Measurements from ENCODE around the gene ZNF276. TPM values are rescaled to one million over a fixed set of nuclear protein-coding genes. Genes with fewer than 3 reads are reported as not detected.
"Not testable (repeated sequence)": the region's sequence is repeated elsewhere in the genome, so short reads cannot be mapped to it uniquely, and the experiment has no call there.

The ZNF276 gene
- polyA plus RNA-seq, 1 donor, result 26.1 TPM

DNA sequence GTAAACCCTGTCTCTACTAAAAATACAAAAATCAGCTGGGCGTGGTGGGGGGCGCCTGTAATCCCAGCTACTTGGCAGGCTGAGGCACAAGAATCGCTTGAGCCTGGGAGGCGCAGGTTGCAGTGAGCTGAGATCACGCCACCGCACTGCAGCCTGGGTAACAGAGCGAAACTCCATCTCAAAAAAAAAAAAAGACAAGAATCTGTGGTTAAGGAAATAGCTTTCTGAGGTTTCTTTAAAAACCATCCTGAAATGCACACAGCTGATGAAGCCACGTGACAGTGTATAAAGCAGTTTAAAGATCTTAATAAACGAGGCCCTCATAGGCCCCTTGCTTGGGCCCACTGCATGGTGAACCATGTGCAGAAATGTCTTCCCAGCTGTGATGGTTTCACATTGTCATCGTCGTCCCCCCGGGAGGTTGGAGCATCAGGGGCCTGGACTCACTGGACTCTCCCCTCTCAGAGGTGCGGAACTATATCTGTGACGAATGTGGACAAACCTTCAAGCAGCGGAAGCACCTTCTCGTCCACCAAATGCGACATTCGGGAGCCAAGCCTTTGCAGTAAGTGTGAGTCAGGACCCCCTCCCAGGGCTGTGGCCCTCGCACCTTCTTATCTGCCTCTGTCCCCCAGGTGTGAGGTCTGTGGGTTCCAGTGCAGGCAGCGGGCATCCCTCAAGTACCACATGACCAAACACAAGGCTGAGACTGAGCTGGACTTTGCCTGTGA, 16.2 kb downstream of the ZNF276 start:
- no peak for DNase-seq

DNA sequence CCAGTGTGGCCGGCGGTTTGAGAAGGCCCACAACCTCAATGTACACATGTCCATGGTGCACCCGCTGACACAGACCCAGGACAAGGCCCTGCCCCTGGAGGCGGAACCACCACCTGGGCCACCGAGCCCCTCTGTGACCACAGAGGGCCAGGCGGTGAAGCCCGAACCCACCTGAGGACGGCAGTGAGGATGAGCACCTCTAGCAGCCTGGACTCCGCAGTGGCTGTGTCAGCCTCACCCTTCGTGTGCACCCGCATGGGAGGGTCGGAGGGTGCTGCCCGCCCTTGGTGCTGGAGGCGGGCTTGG, 16.7 kb downstream of the ZNF276 start:
- no peak for DNase-seq

DNA sequence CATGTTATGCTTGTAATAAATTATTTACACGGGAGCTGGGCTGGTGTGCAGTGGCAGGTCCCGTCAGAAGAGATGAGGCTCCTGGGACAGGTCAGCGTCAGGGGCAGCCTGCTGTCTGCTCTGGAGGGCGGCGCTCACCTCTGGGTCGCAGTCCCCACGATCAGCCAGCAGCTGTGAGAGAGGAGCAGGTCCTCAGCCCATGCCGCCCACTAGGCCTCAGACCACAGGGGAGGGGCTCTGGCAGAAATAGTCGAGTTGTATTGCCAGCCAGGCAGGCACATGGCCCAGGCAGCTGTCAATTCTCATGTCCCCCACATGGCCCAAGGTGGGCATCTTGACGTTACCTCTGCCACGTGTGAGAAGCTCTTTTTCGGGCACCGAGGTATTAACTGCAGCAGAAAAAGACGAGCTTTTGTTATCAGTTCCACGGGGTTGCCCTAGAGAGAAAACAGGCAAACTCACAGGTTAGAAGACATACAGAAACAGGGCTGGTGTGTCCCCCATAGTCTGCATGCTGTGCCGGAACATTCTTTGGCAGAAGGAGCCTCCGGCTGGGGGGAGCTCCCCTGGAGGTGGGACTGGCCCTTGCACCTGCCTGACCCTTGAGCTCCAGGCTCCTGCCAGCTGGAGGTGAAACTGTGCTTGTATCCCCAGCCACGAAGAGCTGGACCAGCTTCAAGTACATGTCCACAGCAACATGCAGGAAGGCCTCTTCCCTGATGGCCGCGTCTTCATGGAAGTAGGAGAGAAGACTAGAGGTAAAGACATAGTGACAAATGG, 17.4 kb downstream of the ZNF276 start:
- no peak for DNase-seq

DNA sequence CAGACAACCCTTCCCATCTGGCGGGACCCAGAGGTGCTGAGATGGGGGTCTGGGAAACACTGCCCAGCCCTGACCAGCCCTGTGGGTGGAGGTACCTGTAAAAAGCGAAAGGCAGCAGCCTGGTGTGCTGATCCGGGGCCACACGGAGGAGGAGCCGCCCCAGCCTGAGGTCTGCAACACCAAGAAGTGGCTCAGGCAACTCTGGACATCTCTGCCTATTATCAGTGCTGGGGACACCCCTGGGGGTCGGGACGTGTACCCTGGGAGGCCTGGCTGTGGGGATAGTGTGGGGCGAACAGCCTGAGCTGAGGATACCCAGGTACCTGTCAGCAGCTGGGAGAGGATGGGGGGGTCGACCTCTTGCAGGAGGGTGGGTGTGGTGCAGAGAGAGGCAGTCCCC, 18.0 kb downstream of the ZNF276 start:
- DNase-seq, result no peak

DNA sequence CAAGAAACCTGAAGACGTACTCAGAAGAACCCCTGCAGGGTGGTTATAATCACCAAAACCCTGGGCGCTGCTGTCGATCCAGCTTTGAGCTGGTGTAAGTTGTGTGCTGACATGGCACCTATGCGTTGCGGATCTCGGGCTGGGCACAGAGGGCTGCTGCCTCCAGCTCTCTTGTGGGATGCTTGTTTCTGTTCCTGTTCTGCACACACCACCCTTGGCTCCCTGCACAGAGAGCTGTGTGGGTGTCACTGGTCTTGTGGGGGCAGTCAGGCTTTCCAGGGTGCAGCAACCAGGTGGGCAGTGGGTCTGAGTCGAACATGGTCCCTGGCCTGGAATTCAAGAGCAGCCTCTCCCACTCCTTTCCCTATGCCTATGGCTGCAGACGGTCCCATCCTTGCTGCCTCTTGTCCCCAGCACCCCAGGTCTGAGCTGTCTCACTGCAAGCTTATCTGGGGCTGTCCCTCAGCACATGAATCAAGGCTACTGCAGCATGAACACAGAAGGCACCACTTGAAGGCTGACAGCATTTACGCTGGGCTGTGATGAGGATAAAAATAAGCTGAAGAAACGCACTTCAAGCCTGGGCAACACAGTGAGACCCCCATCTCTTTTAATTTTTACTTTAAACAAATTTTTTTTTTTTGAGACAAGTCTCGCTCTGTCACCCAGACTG, 20.1 kb downstream of the ZNF276 start:
- no peak for DNase-seq

DNA sequence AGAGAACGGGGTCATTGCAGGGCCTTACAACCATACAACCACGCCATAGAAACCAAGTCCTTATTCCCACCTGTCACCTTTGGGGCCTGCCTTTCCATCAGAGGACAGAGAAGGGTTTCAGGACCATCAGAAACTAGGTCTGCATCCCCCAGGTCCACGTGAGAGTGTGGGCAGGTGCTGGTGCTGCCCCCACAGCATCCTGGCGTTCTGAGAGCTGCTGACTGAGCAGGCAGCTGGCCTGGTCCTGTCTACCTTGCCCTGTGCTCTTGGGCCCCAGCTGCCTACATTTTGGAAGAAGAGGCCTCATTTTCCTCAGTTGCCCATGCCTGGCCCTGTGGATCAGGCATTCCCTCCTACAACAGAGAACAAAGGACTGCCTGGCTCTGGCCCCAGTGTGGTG, 21.6 kb downstream of the ZNF276 start:
- no peak for DNase-seq

DNA sequence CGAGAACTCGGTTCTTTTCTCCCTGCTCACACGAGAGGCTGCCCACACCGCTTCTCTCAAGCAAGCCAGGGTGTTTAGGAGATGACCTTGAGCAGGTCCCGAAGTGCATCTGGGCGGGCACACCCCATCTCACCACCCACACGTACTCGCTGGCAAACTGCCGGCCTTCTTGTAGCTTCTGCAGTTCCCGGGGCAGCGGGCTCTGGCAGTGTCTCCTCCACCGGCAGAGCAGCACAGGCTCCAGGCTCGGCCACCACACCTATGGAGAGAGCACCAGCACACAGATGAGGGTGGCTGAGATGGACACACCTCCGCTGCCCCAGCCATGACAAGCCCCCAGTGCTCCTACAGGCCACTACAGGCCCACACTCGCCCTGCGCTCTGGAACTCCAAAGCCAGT, 23.5 kb downstream of the ZNF276 start:
- no peak for DNase-seq

DNA sequence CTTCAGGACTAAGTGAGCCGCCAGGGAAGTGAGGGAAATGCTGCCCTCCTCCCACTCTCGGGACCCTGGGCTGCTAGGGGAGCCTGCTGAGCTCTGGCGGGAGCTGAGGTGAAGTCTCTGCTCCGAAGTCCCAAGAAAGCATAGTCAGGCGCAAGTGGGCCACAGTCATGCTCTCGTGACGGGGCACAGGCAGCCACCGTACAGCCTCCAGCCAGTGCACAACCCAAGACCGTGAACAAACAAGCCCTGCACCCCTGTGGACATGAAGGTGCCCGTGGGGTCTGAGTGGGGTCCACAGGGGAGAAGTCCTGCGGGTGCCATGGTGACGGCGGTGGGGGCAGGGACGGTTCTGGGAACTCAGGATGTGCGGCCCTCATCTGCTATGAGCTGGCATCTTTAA, 24.7 kb downstream of the ZNF276 start:
- DNase-seq, result no peak

DNA sequence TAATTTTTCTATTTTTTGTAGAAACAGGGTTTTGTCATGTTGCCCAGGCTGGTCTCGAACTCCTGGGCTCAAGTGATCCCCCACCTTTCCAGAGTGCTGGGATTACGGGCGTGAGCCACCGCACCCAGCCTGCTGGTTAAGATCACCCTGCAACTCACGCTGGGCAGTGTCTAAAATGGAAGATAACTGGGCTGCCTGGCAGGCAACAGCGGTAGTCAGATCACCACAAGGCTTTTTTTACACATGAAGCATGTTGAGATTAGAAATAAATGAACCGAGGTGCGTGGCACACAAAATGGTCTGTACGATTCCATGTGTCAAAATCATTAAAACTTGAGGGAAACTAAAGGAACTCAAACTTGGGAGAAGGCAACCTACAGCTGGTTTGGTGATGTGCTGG, 26.7 kb downstream of the ZNF276 start:
- DNase-seq, result no peak

DNA sequence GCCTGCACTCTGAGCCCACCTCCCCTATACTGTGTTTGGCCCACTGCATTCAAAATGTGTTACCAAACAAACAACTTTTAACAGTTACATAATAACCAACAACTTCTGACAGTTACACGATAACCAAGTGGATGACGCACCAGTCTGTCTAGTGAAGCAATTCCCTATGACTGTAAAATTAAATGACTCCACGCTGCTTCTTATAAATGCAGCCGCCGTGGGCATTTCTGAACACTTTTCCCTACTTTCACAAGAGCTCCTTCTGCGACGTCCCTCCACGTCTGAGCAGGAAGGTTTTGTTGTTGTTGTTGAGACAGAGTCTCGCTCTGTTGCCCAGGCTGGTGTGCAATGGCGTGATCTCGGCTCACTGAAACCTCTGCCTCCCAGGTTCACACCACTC, 27.6 kb downstream of the ZNF276 start:
- no peak for DNase-seq

DNA sequence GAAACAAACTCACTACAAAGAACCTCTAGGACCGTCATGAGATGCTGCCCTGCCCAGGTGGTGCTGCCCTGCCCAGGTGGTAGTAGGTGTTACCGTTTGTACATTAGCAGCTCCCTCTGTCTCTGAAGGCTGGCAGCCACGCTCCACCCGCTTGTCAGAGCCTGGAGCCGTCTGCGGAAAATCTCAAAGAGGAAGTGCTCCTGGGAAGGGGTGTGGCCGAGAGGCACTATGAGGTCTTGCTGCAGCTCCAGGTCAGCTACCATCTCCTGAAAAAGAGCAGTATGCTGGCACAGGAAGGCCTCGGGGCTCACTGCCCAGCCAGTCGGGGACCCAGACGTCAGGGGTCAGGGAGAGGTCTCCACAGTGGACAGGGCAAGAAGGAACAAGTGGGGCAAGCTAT, 28.3 kb downstream of the ZNF276 start:
- DNase-seq, result no peak

DNA sequence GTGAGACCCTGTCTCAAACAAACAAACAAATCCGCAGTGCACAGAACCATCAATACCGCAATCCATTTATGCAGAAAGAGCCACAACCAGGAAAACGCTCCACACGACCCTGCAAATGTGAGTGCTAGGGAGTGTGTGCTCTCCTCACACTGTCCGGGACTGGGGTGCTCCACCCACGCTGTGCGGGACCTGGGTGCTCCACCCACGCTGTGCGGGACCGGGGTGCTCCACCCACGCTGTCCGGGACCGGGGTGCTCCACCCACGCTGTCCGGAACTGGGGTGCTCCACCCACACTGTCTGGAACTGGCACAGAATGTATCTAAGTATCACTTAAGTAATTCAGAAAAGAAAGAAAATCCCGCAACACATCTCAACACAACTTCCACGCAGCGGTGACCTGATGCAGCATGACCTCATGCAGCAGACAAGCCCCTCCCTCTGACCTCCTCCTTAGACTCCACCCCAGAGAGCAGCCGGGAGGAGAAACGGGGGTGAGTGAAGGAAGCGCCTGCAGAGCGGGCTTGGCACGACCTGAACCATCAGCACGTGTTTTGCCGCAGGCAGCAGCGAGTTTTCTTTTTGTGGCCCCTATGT, 38.5 kb downstream of the ZNF276 start:
- no peak for DNase-seq

DNA sequence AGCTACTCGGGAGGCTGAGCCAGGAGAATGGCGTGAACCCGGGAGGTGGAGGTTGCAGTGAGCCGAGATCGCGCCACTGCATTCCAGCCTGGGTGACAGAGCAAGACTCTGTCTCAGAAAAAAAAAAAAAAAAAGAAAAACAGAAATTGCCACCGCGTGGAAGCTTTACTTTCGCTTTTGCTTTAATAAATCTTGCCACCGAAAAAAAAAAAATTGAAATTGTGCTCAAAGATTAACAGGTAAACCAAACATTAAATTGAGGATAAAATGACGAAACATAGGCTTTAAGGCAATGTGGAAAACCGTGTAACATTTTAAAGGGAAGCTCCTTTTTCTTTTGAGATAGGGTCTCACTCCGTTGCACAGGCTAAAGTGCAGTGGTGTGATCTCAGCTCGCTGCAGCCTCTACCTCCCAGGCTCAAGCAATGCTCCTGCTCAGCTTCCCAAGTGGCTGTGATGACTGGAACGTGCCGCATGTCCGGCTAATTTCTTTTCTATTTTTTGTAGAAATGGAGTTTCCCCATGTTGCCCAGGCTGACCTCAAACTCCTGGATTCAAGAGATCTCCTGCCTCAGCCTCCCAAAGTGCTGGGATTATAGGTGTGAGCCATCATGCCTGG, 40.1 kb downstream of the ZNF276 start:
- no peak for DNase-seq

DNA sequence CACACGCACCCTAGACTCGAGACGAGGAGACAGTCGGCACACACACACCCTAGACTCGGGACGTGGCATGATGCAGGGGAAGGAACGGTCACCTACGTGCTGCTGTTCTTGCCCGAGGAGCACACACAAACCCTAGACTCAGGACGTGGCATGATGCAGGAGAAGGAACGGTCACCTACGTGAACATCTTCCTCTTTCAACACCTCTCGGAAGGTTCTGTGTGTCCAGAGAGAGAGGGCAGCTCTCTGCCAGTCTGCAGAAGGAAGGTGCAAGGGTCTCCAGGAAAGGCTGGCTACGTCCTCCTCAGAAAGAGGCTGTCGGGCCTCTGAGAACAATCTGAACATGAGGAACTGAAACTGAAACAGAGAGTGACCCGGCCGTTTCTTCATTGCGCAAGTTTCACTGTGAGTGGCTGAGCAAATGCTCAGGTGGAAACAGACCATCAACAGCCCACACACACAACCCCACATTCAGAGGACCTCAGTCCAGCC, 43.4 kb downstream of the ZNF276 start:
- no peak for DNase-seq

DNA sequence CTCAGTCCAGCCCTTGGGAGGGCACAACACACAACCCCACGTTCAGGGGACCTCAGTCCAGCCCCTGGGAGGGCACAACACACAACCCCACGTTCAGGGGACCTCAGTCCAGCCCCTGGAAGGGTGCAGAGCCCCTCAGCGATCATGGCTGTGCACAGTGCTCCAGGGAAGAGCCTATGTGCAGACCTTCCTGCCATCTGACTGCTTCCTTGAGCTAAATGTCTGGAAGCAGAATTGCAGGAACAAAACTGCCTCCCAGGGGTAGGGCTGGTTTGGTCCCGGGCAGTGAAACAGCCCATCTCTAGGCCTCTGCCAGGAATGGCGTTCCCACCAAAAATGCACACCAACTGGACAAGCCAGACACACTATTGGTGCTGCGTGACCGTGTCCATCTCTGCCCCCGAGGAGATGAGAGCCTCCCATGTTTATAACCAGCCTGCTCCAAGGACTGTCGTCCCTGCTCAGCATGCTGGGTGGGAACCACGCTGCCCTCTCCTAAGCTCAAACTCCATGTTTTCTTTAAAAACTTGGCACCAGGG, 44.0 kb downstream of the ZNF276 start:
- DNase-seq, result no peak

DNA sequence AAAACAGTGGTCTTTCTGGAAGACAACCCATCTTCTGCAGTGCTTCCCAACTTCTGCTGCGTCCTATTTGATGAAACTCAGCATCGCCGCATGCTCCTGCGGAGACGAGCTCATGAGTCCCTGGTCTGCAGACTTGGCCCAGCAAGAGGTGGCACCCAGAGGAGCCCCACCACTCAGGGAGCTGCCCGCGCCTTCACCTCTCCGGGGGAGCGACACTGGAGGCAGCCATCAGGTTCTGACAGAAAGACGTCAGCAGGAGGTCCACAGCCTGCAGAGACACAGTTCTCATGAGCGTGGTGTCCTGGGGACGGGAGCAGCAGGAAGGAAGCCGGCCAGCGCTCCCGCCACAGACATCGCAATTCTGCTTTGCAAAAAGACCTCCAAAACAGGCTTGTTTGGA, 49.0 kb downstream of the ZNF276 start:
- DNase-seq, result no peak

DNA sequence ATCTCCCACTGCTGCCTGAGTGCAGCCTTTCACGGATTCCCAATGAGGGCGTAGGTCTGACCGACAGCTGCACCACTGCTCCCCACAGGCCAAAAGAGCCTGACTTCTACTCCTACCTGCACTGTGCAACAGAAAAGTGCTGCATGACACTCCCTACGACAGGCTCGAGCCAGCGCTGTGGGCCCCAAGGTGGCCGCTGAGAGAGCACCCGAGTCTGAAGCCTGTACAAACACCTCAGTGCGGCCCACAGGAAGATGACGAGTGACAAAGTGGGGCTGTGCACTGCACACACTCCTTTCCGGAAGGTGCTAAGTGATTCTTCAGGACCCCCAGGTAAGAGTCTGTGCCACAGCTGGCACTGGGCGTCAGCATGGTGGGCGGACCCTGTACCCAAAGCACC, 53.9 kb downstream of the ZNF276 start:
- no peak for DNase-seq

DNA sequence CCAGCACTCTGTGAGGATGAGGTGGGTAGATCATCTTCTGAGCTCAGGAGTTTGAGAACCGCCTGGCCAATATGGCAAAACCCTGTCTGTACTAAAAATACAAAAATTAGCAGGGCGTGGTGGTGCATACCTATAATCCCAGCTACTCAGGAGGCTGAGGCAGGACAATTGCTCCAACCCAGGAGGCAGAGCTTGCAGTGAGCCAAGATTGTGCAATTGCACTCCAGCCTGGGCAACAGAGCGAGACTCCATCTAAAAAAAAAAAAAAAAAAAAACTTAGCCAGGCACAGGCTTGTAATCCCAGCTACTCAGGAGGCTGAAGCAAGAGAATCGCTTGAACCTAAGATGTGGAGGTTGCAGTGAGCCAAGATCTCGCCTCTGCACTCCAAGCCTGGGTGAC, 56.9 kb downstream of the ZNF276 start:
- DNase-seq, result not testable (repeated sequence)

DNA sequence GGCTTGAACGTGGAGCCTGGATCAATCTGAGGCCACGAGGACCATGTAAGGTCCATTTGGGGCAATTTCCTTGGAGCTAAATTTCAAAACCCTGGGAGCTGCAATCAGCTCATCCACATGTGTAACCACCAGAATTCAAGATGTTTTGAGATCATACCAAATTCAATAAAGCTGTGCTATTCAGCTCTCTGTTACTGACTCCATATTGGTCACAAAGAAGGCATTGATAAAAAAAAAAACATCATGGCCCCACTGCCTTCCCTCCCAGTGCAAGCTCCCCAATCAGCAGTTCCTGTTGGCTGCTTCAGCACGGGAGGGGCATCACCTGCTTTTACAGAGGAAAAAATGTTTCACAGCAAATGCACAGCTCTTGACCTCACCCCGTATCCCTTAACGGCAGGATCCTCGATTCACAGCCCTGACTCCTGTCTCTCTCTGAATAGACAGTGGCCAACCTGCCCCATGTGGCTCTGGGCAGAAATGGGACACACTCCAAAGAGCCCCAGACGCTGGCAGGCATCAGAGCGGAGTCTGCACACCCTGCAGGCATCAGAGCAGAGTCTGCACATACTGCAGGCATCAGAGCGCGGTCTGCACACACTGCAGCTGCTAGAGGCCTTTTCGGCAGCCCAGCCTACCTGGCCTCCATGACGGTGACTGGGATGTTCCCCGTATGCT, 58.0 kb downstream of the ZNF276 start:
- DNase-seq, result no peak

DNA sequence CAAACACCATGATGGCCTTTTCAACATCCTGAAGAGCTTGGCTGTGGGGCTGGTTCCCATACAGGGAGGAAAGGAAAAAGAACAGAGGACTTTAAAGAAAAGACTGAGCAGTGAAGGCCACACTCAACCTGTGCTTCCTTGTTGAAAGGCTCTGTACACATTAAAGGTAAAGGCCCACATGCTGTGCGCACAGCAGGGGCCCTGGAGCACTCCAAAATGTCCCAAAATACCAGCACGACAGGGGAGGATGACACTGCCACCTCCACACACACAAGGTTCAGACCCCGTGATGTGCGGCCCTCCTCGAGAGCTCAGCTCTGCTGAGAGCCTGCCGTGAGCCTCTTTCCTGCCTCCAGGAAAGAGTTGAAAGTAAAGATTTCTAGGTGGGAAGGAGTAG, 58.6 kb downstream of the ZNF276 start:
- no peak for DNase-seq

DNA sequence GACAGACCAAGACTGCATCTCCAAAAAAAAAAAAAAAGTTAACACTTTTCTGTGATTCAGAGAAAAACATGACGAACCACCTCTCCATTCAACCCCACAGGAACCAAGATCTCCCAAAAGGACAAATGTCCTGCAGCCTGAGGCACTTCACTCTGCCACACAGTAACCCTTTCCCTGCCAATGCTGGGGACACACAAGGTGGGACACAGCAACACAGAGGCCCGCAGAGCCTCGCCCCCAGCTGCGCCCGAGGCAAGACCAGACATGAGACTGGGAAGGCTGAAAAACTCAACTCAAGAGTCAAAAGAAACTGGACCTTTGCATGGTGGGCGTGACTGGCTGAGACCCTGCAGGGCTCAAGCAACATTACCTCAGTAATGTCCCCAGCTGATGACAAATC, 61.2 kb downstream of the ZNF276 start:
- DNase-seq, result no peak

DNA sequence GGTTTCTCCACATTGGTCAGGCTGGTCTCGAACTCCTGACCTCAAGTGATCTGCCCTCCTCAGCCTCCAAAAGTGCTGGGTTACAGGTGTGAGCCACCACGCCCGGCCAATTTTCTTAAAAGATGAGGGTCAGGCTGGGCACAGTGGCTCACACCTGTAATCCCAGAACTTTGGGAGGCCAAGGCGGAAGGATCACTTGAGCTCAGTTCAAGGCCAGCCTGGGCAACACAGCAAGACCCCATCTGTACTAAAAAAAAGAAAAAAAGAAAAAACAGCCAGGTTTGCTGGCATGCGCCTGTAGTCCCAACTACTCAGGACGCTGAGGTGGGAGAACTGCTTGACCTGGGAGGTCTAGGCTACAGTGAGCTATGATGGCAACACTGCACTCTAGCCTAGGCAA, 62.6 kb downstream of the ZNF276 start:
- not testable (repeated sequence) for DNase-seq
